Stimulated activated naive CD8-positive, alpha-beta T cell treated with anti-CD3 and anti-CD28 coated beads, Interleukin-15, Interleukin-2, amounts not matched to agents 100 ng/mL and 50 ng/mL, for 24 hours (primary cell): ENCODE measurements around the gene TGM2.
"Not testable (repeated sequence)": the region's sequence is repeated elsewhere in the genome, so short reads cannot be mapped to it uniquely, and the experiment has no call there.

Experiments
- H3K27ac Mint-ChIP-seq: one replicate; pipeline ENCODE4 v1.8.0; 2021; ENCODE audit warnings: mild to moderate bottlenecking, mixed read lengths
- H3K27me3 Mint-ChIP-seq: one replicate; pipeline ENCODE4 v1.8.0; 2021; ENCODE audit warnings: mixed read lengths
- H3K36me3 Mint-ChIP-seq: one replicate; pipeline ENCODE4 v1.8.0; 2021; ENCODE audit warnings: low read depth, mixed read lengths
- H3K4me1 Mint-ChIP-seq: one replicate; pipeline ENCODE4 v1.8.0; 2021; ENCODE audit warnings: low read depth, mixed read lengths
- H3K4me3 Mint-ChIP-seq: one replicate; pipeline ENCODE4 v1.8.0; 2021; ENCODE audit warnings: mild to moderate bottlenecking, mixed read lengths
- H3K9me3 Mint-ChIP-seq: one replicate; pipeline ENCODE4 v1.8.0; 2021; ENCODE audit warnings: mixed read lengths

TGM2 gene

GRCh38 chr20:38109591-38110524, 55.2 kb downstream of the TGM2 start:
- H3K4me1 Mint-ChIP-seq, result no peaks in the 10 kb centered on the region
- no peak overlapping the region for H3K27ac Mint-ChIP-seq

GRCh38 chr20:38108986-38109541, 56.0 kb downstream of the TGM2 start:
- Mint-ChIP-seq H3K27me3 (no peaks in the 10 kb centered on the region), H3K9me3 (no peaks in the 10 kb centered on the region), H3K4me3 (no peak overlapping the region), H3K4me1 (no peaks in the 10 kb centered on the region), H3K27ac (no peak overlapping the region), H3K36me3 (no peaks in the 10 kb centered on the region)

More at GRCh38 chr20:38109591-38110524, 55.2 kb downstream of the TGM2 start:
- no peak overlapping the region for H3K4me3 Mint-ChIP-seq
- no peaks in the 10 kb centered on the region for H3K9me3 Mint-ChIP-seq
- no peaks in the 10 kb centered on the region for H3K36me3 Mint-ChIP-seq
- H3K27me3 Mint-ChIP-seq, result no peaks in the 10 kb centered on the region

DNA sequence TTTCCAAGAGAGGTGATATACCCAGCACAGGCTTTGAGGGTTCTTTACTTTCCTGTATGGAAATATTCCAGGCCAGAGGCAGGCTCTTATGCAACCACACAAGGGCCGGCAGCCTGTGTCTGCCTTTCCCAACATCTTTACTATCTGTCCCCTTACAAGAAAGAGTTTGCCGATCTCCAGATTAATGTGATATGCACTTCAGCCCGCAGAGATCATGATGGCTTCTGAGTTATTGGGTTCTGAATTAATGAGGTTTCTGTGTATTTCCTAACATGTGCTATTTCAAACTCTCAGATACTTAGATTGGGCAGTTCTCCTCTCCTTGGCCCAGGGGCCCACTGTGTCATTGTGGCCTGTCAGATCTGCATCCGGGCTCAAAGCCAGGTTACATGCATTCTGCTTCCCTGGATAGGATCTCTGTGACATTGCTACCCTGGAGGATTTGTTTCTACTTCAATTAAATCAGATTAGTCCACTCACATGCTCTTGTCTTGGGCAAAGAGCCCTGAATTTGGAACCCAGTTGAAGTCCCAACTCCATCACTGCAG, 56.6 kb downstream of the TGM2 start:
- Mint-ChIP-seq H3K36me3 (no peaks in the 10 kb centered on the region), H3K9me3 (no peaks in the 10 kb centered on the region), H3K4me1 (no peaks in the 10 kb centered on the region), H3K27me3 (no peaks in the 10 kb centered on the region), H3K4me3 (no peak overlapping the region), H3K27ac (no peak overlapping the region)

DNA sequence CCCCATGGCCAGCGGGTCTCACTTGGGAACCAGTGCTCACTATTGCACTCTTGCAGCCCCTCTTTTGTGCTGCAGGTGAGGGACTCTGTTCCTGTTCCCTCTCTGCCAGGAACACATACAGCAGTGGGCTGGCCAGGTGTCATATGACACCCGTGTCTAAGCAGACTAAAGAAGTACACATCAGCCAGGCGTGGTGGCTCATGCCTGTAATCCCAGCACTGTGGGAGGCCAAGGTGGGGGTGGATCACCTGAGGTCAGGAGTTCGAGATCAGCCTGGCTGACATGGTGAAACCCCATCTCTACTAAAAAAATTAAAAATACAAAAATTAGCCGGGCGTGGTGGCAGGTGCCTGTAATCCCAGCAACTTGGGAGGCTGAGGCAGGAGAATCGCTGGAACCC, 57.2 kb downstream of the TGM2 start:
- not testable (repeated sequence) for H3K27me3 Mint-ChIP-seq, H3K4me3 Mint-ChIP-seq, H3K27ac Mint-ChIP-seq, H3K9me3 Mint-ChIP-seq, H3K36me3 Mint-ChIP-seq, H3K4me1 Mint-ChIP-seq

DNA sequence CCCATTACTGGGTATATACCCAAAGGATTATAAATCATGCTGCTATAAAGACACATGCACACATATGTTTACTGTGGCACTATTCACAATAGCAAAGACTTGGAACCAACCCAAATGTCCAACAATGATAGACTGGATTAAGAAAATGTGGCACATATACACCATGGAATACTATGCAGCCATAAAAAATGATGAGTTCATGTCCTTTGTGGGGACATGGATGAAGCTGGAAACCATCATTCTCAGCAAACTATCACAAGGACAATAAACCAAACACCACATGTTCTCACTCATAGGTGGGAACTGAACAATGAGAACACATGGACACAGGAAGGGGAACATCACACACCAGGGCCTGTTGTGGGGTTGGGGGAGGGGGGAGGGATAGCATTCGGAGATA, 57.7 kb downstream of the TGM2 start:
- H3K27ac Mint-ChIP-seq, H3K9me3 Mint-ChIP-seq, H3K4me3 Mint-ChIP-seq, H3K27me3 Mint-ChIP-seq, H3K36me3 Mint-ChIP-seq, H3K4me1 Mint-ChIP-seq: not testable (repeated sequence)

GRCh38 chr20:38106461-38106860, 58.6 kb downstream of the TGM2 start:
- no peak overlapping the region for H3K27ac Mint-ChIP-seq

DNA sequence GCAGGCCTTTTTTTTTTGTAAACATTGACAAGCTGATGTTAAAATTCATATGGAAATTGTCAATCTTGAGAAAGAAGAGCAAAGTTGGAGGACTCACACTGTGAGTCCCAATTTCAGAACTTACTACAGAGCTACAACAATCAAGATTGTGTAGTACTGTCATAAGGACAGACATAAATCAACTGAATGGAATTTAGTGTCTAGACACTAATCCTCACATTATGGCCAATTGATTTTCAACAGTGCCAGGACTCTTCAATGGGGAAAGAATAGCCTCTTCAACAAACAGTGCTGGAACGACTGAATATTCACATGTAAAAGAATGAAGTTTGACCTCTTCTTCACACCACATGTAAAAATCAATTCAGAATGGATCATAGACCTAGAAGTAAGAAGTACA, 60.8 kb downstream of the TGM2 start:
- H3K9me3 Mint-ChIP-seq, result peaks cover 14% of the 10 kb centered on the region
- H3K27ac Mint-ChIP-seq, result no peak overlapping the region
- no peak overlapping the region for H3K4me3 Mint-ChIP-seq
- no peaks in the 10 kb centered on the region for H3K4me1 Mint-ChIP-seq
- no peaks in the 10 kb centered on the region for H3K27me3 Mint-ChIP-seq
- H3K36me3 Mint-ChIP-seq, result peaks cover 11% of the 10 kb centered on the region

More at GRCh38 chr20:38106461-38106860, 58.6 kb downstream of the TGM2 start:
- Mint-ChIP-seq H3K27me3 (no peaks in the 10 kb centered on the region), H3K4me3 (no peak overlapping the region), H3K4me1 (no peaks in the 10 kb centered on the region), H3K36me3 (no peaks in the 10 kb centered on the region), H3K9me3 (no peaks in the 10 kb centered on the region)

DNA sequence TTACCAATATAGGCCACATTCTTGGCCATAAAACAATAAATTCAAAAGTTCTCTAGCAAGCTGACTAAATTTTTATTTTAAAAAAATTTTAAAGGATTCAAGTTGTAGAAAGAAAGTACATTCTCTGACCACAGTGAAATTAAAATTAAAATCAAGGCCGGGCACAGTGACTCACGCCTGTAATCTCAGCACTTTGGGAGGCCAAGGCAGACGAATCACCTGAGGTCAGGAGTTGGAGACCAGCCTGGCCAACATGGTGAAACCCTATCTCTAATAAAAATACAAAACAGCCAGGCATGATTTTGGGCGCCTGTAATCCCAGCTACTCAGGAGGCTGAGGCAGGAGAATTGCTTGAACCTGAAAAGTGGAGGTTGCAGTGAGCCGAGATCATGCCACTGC, 62.9 kb downstream of the TGM2 start:
- not testable (repeated sequence) for H3K27me3 Mint-ChIP-seq, H3K27ac Mint-ChIP-seq, H3K4me1 Mint-ChIP-seq, H3K4me3 Mint-ChIP-seq
- H3K36me3 Mint-ChIP-seq, result peaks cover 11% of the 10 kb centered on the region
- H3K9me3 Mint-ChIP-seq, result peaks cover 14% of the 10 kb centered on the region

DNA sequence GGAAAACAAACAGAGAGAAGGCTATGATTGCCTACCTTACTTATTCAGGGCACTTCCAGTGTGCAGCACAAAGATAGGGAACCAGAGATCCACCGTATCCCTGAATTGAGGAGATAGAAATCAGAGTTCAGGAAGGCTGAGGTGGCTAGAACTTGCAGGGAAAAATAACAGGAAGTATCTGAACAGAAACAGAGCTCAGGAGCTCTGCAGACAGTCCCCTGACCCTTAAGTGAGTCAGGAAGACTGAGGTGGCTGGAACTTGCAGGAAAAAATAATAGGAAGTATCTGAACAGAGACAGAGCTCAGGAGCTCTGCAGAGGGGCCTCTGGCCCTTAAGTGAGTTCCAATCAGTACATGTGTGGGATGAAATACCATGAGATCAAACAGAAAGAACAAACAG, 66.1 kb downstream of the TGM2 start:
- Mint-ChIP-seq H3K27ac (no peak overlapping the region), H3K36me3 (peaks cover 11% of the 10 kb centered on the region)

GRCh38 chr20:38095017-38095686, 69.9 kb downstream of the TGM2 start:
- H3K27ac Mint-ChIP-seq, result peak overlapping the region; percentile 24

More for the DNA sequence above, 66.1 kb downstream of the TGM2 start:
- Mint-ChIP-seq H3K9me3 (peaks cover 14% of the 10 kb centered on the region), H3K4me1 (peaks cover 13% of the 10 kb centered on the region), H3K4me3 (no peak overlapping the region), H3K27me3 (no peaks in the 10 kb centered on the region)

DNA sequence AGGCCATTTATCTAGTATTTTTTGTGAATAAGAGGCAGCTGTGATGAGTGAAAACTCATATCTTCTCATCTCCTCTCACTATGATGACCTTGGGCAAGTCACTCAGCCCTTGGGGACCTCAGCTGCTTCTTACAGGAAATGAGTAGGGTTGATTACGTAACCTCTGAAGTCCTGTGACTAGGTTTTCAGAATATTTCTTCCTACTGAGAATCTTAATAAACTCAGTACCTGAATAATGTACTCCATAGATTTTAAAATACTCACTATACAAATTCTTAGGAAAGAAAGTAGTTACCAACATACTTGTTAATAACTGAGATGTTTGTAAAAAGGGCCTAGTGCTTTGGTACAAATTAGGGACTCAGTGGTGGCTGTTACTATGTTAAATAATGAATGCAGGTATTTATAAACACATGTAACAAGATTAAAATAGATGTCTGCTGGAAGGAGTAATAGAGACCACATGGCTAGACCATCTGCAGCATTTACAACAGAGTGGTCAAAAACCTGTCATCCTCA, 70.6 kb downstream of the TGM2 start:
- peak overlapping the region; percentile 12 for H3K27ac Mint-ChIP-seq
- no peak overlapping the region for H3K4me3 Mint-ChIP-seq
- H3K27me3 Mint-ChIP-seq, result no peaks in the 10 kb centered on the region
- H3K36me3 Mint-ChIP-seq, result peaks cover 25% of the 10 kb centered on the region
- H3K9me3 Mint-ChIP-seq, result peaks cover under 1% of the 10 kb centered on the region
- H3K4me1 Mint-ChIP-seq, result peaks cover 37% of the 10 kb centered on the region

More at GRCh38 chr20:38095017-38095686, 69.9 kb downstream of the TGM2 start:
- no peaks in the 10 kb centered on the region for H3K27me3 Mint-ChIP-seq
- H3K4me1 Mint-ChIP-seq, result peaks cover 37% of the 10 kb centered on the region
- H3K4me3 Mint-ChIP-seq, result no peak overlapping the region
- H3K9me3 Mint-ChIP-seq, result peaks cover 7% of the 10 kb centered on the region
- H3K36me3 Mint-ChIP-seq, result peaks cover 25% of the 10 kb centered on the region

DNA sequence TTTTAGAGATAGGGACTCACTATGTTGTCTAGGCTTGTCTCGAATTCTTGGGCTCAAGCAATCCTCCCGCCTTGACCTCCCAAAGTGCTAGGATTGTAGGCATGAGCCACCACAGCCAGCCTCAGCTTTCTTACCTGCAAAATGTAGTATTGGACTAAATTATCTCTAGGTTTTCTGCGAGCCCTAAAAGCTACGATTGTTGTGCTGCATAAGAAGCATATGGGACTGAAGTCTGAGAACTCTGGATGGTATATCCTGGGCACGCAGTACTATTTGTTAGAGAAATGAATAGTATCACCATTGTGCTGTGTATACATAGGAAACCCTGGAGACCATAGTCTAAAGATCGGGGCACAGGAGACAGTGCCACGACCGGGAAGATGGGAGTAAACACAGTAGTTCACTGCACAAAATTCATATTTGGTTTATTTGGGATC, 71.4 kb downstream of the TGM2 start:
- no peak overlapping the region for H3K27ac Mint-ChIP-seq
- no peak overlapping the region for H3K4me3 Mint-ChIP-seq

GRCh38 chr20:38092915-38093314, 72.2 kb downstream of the TGM2 start:
- Mint-ChIP-seq H3K4me1 (peaks cover 37% of the 10 kb centered on the region), H3K4me3 (no peak overlapping the region), H3K27me3 (no peaks in the 10 kb centered on the region), H3K27ac (no peak overlapping the region), H3K36me3 (peaks cover 39% of the 10 kb centered on the region), H3K9me3 (no peaks in the 10 kb centered on the region)

More for the DNA sequence above, 71.4 kb downstream of the TGM2 start:
- H3K4me1 Mint-ChIP-seq, result peaks cover 37% of the 10 kb centered on the region
- no peaks in the 10 kb centered on the region for H3K9me3 Mint-ChIP-seq
- no peaks in the 10 kb centered on the region for H3K27me3 Mint-ChIP-seq
- peaks cover 33% of the 10 kb centered on the region for H3K36me3 Mint-ChIP-seq

GRCh38 chr20:38092260-38092857, 72.7 kb downstream of the TGM2 start:
- Mint-ChIP-seq H3K36me3 (peaks cover 45% of the 10 kb centered on the region), H3K27me3 (no peaks in the 10 kb centered on the region), H3K9me3 (no peaks in the 10 kb centered on the region), H3K4me1 (peaks cover 37% of the 10 kb centered on the region), H3K27ac (no peak overlapping the region), H3K4me3 (no peak overlapping the region)
